NCI-H510A treated with DMSO at 0.1 percent for 48 hours (cell line): Measurements from ENCODE around the gene ABCC1.
"Not testable (repeated sequence)": the region's sequence is repeated elsewhere in the genome, so short reads cannot be mapped to it uniquely, and the experiment has no call there.

Source experiments
- DNase-seq: peaks from one replicate; lab custom pipeline; 2025; lab: John Stamatoyannopoulos, UW

Gene ABCC1

DNA sequence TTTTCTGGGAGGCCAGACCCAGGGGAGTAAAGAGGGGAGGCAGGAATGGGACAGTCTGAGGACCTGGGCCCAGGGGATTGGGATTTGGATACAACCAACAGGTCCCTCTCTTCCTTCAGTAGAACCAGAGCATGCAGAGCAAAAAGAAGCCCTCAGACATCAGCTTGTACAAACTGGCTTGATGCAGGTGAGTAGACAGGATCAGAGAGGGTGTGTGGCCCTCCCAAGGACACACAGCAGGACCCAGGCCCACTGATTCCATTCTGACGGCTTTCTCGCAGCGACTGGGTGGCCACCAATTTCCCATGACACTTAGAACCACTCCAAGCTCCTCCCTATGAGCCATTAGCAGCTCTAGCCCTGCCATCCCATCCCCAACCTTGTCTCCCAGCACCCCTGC is 210.2 kb downstream of the ABCC1 start:
- DNase-seq: no peak

- DNase-seq: no peak
Measured at GRCh38 chr16:16161319-16161718, 211.9 kb downstream of the ABCC1 start.

DNA sequence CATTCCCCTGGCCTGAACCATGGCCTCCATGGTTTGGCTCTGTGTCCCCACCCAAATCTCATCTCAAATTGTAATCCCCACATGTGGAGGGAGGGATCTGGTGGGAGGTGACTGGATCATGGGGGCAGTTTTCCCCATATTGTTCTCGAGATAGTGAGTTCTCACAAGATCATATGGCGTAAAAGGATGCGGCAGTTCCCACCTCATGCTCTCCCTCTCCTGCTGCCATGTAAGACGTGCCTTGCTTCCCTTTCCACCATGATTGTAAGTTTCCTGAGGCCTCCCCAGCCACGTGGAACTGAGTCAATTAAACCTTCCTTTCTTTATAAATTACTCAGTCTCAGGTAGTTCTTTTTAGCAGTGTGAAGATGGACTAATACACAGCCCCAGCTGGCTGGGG is 212.4 kb downstream of the ABCC1 start:
- DNase-seq: not testable (repeated sequence)

DNA sequence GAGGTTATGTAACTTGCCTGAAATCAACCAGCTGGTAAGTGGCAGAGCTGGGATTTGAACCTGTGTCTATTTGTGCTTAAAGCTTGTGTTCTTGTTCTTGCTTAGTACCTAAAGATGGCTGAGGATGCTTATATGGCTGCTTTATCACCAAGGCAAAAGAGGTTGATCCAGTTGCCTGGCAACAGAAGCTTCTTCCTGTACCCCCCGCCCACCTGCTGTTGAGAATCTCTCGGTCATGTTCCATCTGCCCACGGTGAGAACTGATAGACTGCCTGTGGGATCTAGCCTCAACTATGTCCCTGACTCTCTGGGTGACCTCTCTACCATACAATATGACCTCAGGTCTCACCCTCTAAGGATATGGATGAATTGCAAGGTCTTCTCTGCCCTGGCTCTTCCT is 213.2 kb downstream of the ABCC1 start:
- no peak for DNase-seq

- no peak for DNase-seq
Measured at GRCh38 chr16:16163109-16163508, 213.7 kb downstream of the ABCC1 start.

DNA sequence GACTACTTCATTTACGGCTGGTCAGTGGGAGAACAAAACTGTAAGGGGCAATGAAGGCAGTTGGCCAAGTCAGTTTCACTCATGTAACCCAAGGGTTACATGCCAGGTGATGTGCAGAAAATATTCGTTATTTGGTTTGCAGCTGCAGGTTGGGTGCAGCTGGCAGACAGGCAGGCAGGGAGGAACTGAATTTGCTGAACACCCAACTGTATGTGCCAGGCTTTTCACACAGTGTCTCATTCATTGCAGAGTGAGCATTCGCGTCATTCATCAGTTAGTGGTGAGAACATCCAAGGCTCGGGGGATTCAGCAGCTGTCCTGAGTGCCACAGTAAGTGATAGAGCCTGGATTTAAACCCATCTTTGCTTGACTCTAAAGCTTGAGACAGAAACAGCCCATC is 214.2 kb downstream of the ABCC1 start:
- no peak for DNase-seq

- no peak for DNase-seq
Measured at GRCh38 chr16:16164243-16164642, 214.8 kb downstream of the ABCC1 start.

- no peak for DNase-seq
Measured at GRCh38 chr16:16166085-16166484, 216.7 kb downstream of the ABCC1 start.

DNA sequence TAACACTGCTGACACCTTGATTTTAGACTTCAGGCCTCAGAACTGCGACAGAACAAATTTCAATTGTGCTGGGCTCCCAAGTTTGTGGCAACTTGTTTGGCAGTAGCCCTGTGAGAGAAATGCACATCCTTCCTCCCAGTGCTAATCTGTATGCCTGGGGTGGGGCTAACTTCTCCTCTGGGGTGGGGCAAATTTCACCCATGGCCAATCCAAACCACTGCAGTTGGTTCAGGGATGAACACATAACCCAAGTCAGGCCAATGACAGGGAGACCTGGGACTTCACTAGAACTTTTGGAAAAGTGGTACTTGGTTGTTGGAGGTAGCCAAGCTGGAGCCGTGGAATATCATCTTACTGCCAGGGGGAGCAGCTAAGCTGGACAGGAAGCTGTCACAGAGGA is 217.5 kb downstream of the ABCC1 start:
- no peak for DNase-seq

- DNase-seq: no peak
Measured at GRCh38 chr16:16167927-16168326, 218.5 kb downstream of the ABCC1 start.

DNA sequence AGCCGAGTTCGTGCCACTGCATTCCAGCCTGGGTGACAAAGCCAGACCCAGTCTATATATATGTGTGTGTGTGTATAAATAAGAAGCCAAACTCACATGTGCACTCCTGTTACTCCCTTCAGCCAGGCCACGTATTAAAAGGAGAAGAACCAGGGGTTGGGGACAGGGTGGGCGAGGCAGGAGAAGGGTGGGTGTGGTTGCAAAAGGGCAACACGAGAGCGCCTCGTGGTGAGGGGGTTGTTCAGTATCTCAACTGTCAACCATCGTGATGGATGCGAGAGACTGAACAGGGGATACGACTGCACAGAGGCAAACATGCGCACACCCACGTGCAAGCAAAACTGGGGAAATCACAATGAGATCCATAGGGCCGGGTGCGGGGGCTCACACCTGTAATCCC is 219.0 kb downstream of the ABCC1 start:
- DNase-seq: no peak

DNA sequence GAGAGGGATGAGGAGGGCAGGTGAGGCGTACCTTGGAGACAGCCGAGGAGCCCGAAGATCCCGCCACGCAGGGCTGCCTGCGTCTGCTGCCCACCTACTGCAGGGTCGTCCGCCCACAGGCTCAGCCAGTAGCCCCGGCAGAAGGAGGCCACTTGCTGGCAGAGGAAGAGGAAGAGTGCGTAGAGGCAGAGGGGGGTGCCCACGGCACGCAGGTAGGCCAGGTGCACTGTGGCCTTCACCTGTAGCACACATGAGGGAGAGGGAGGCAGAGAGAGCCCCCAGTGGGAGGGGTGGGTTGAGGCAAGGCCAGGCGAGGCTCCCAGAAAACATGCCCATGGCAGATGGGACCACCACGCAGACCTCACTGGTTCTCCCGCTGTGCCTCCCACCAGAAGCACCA is 220.2 kb downstream of the ABCC1 start:
- DNase-seq: no peak

GRCh38 chr16:16171332-16171919 is 222.0 kb downstream of the ABCC1 start:
- no peak for DNase-seq

GRCh38 chr16:16172991-16173390 is 223.6 kb downstream of the ABCC1 start:
- DNase-seq: no peak

- no peak for DNase-seq
Measured at GRCh38 chr16:16175296-16175695, 225.9 kb downstream of the ABCC1 start.

GRCh38 chr16:16176328-16176727 is 226.9 kb downstream of the ABCC1 start:
- no peak for DNase-seq

- no peak for DNase-seq
Measured at GRCh38 chr16:16178455-16179162, 229.2 kb downstream of the ABCC1 start.

GRCh38 chr16:16181748-16182147 is 232.3 kb downstream of the ABCC1 start:
- not testable (repeated sequence) for DNase-seq

- DNase-seq: no peak
Measured at GRCh38 chr16:16182918-16183317, 233.5 kb downstream of the ABCC1 start.

- DNase-seq: no peak
Measured at GRCh38 chr16:16183562-16183961, 234.1 kb downstream of the ABCC1 start.

- no peak for DNase-seq
Measured at GRCh38 chr16:16184594-16184993, 235.2 kb downstream of the ABCC1 start.

- DNase-seq: no peak
Measured at GRCh38 chr16:16185095-16185494, 235.7 kb downstream of the ABCC1 start.

- DNase-seq: no peak
Measured at GRCh38 chr16:16186820-16187219, 237.4 kb downstream of the ABCC1 start.

- no peak for DNase-seq
Measured at GRCh38 chr16:16188827-16189226, 239.4 kb downstream of the ABCC1 start.
